Measurements from ENCODE around the gene CFAP77.

DNA sequence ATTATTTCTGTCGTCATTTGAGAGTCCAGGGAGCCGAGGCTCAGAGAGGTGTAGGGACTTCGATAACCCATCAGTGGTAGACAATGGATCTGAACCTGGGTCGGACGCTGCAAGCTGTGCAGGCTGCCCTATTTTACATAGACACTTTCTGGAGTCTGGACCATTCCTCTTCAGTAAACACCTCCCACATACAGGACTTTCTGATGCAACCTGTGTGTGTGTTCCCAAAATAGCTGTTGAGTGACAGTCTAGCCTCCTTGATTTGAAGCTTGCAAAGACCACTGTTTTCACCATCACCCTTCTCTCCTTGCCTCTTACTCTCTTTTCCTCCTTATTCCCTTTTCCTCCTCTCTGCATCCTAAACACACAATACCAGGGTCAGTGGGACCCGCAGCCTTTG lies 30.7 kb downstream of the CFAP77 start:
- TF ChIP-seq RAD21 (IDR thresholded peaks at IDR 0.05 in 1 of 2, conservative IDR thresholded peaks at IDR 0.05 in 1 of 2; ENCODE audit: low read depth in 2 of 2, low read length in 2 of 2), result no peak
- TF ChIP-seq NRF1 (IDR thresholded peaks at IDR 0.05; ENCODE audit: low read depth, low read length), result no peak
- no peak for TF ChIP-seq POLR2A (IDR thresholded peaks at IDR 0.05; ENCODE audit: control extremely low read depth in 1 of 2, low read depth in 2 of 2, low read length in 2 of 2)
- no peak for TF ChIP-seq SP1 (IDR thresholded peaks at IDR 0.05; ENCODE audit: low read depth, low read length)
- TF ChIP-seq EZH2 (IDR thresholded peaks at IDR 0.05; ENCODE audit: low read depth, low read length, severe bottlenecking), result no peak
- TF ChIP-seq, protein P1, sequence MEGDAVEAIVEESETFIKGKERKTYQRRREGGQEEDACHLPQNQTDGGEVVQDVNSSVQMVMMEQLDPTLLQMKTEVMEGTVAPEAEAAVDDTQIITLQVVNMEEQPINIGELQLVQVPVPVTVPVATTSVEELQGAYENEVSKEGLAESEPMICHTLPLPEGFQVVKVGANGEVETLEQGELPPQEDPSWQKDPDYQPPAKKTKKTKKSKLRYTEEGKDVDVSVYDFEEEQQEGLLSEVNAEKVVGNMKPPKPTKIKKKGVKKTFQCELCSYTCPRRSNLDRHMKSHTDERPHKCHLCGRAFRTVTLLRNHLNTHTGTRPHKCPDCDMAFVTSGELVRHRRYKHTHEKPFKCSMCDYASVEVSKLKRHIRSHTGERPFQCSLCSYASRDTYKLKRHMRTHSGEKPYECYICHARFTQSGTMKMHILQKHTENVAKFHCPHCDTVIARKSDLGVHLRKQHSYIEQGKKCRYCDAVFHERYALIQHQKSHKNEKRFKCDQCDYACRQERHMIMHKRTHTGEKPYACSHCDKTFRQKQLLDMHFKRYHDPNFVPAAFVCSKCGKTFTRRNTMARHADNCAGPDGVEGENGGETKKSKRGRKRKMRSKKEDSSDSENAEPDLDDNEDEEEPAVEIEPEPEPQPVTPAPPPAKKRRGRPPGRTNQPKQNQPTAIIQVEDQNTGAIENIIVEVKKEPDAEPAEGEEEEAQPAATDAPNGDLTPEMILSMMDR (IDR thresholded peaks at IDR 0.05; ENCODE audit: control extremely low read depth in 1 of 3, insufficient read depth in 1 of 3, low read depth in 1 of 3, low read length in 3 of 3), result no peak
- TF ChIP-seq TAF1 (IDR thresholded peaks at IDR 0.05; ENCODE audit: low read depth, low read length), result no peak
- TF ChIP-seq, protein P2, sequence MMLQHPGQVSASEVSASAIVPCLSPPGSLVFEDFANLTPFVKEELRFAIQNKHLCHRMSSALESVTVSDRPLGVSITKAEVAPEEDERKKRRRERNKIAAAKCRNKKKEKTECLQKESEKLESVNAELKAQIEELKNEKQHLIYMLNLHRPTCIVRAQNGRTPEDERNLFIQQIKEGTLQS (IDR thresholded peaks at IDR 0.05; ENCODE audit: insufficient read depth, low read depth, low read length), result no peak
- no peak for TF ChIP-seq KDM5A (IDR thresholded peaks at IDR 0.05; ENCODE audit: low read length)
- TF ChIP-seq, protein P3, sequence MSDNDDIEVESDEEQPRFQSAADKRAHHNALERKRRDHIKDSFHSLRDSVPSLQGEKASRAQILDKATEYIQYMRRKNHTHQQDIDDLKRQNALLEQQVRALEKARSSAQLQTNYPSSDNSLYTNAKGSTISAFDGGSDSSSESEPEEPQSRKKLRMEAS (IDR thresholded peaks at IDR 0.05), result no peak
- TF ChIP-seq POLR2AphosphoS5 (IDR thresholded peaks at IDR 0.05; ENCODE audit: low read depth, low read length), result no peak
- TF ChIP-seq BRCA1 (IDR thresholded peaks at IDR 0.05; ENCODE audit: low read depth, low read length), result no peak
- no peak for TF ChIP-seq SP2 (IDR thresholded peaks at IDR 0.05; ENCODE audit: low read length)
- no peak for TF ChIP-seq GABPA (IDR thresholded peaks at IDR 0.05; ENCODE audit: borderline replicate concordance, insufficient read depth, low read length)

All from H1 (cell line).